PC-3 (cell line): ENCODE data around the gene ACER2.

Source experiments
- CTCF ChIP-seq: fragments of 300-600 bp; sonication (generic); conservative IDR thresholded peaks from 2 replicates; pipeline ENCODE4 v1.5.1; 2017; ENCODE audit warnings: antibody characterized with exemption, low read depth, mild to moderate bottlenecking, low read length
- EZH2 ChIP-seq: fragments of 300-600 bp; sonication (generic); IDR thresholded peaks from one replicate; pipeline ENCODE4 v1.6.1; 2017; ENCODE audit warnings: antibody characterized with exemption, mild to moderate bottlenecking, low read length; ENCODE audit not compliant: unreplicated experiment
- EZH2phosphoT487 ChIP-seq: fragments of 300-600 bp; sonication (generic); IDR thresholded peaks from 2 replicates; pipeline ENCODE4 v1.6.1; 2018; ENCODE audit warnings: mild to moderate bottlenecking, antibody characterized with exemption, low read length, borderline replicate concordance

GRCh38 chr9:19410195-19410503 lies 1.3 kb downstream of the ACER2 start:
- TF ChIP-seq CTCF (no peak), EZH2 (no peak), EZH2phosphoT487 (no peak)
